Choroid plexus epithelial cell (primary cell): ENCODE measurements around the gene PCDHB8.
"Not testable (repeated sequence)": the region's sequence is repeated elsewhere in the genome, so short reads cannot be mapped to it uniquely, and the experiment has no call there.

Experiments
- DNase-seq: peaks from one replicate; pipeline ENCODE4 v3.0.0-alpha.2; 2010; ENCODE audit warnings: low read depth
- H3K4me3 ChIP-seq: 2 replicates; pipeline ENCODE4 v1.5.1; 2011; ENCODE audit warnings: low read depth, mild to moderate bottlenecking, control low read depth, low read length, moderate library complexity
- TF ChIP-seq, protein P1 (sequence below): conservative IDR thresholded peaks from 2 replicates; pipeline ENCODE4 v1.5.1; 2011; ENCODE audit warnings: low read depth, mild to moderate bottlenecking, control low read depth, inconsistent platforms, low read length, moderate library complexity

The PCDHB8 gene

DNA sequence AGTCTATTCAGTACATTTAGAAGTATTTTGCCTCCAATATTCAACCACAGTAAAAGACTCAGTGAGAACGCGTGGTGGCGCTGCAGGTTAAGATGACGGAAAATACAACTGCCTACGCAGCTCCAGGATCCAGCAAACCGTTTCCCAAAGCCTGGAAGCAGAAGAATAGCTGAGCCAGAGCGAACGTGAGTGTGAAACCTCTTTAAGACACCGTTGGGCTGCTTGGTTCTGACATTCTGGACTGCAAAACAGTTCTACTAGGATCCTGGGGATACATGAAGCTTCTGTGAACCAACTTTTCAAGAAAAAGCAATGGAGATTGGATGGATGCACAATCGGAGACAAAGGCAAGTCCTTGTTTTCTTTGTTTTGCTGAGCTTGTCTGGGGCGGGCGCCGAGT lies 4.7 kb downstream of the PCDHB8 start, which contains the start of gene PCDHB16:
TSS of gene PCDHB16 (plus strand) at position 140 of the 400 bp plus-strand sequence. CDS start at position 313, 173 bp downstream.
- H3K4me3 ChIP-seq: no peak within 1 kb of the TSS
- peak; percentile 4 for DNase-seq
- TF ChIP-seq, protein P1, sequence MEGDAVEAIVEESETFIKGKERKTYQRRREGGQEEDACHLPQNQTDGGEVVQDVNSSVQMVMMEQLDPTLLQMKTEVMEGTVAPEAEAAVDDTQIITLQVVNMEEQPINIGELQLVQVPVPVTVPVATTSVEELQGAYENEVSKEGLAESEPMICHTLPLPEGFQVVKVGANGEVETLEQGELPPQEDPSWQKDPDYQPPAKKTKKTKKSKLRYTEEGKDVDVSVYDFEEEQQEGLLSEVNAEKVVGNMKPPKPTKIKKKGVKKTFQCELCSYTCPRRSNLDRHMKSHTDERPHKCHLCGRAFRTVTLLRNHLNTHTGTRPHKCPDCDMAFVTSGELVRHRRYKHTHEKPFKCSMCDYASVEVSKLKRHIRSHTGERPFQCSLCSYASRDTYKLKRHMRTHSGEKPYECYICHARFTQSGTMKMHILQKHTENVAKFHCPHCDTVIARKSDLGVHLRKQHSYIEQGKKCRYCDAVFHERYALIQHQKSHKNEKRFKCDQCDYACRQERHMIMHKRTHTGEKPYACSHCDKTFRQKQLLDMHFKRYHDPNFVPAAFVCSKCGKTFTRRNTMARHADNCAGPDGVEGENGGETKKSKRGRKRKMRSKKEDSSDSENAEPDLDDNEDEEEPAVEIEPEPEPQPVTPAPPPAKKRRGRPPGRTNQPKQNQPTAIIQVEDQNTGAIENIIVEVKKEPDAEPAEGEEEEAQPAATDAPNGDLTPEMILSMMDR: peak; percentile 20

DNA sequence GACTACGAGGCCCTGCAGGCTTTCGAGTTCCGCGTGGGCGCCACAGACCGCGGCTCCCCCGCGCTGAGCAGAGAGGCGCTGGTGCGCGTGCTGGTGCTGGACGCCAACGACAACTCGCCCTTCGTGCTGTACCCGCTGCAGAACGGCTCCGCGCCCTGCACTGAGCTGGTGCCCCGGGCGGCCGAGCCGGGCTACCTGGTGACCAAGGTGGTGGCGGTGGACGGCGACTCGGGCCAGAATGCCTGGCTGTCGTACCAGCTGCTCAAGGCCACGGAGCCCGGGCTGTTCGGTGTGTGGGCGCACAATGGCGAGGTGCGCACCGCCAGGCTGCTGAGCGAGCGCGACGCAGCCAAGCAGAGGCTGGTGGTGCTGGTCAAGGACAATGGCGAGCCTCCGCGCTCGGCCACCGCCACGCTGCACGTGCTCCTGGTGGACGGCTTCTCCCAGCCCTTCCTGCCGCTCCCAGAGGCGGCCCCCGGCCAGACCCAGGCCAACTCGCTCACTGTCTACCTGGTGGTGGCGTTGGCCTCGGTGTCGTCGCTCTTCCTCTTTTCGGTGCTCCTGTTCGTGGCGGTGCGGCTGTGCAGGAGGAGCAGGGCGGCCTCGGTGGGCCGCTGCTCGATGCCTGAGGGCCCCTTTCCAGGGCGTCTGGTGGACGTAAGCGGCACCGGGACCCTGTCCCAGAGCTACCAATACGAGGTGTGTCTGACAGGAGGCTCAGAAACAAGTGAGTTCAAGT lies 6.7 kb downstream of the PCDHB8 start:
- H3K4me3 ChIP-seq, DNase-seq: not testable (repeated sequence)

DNA sequence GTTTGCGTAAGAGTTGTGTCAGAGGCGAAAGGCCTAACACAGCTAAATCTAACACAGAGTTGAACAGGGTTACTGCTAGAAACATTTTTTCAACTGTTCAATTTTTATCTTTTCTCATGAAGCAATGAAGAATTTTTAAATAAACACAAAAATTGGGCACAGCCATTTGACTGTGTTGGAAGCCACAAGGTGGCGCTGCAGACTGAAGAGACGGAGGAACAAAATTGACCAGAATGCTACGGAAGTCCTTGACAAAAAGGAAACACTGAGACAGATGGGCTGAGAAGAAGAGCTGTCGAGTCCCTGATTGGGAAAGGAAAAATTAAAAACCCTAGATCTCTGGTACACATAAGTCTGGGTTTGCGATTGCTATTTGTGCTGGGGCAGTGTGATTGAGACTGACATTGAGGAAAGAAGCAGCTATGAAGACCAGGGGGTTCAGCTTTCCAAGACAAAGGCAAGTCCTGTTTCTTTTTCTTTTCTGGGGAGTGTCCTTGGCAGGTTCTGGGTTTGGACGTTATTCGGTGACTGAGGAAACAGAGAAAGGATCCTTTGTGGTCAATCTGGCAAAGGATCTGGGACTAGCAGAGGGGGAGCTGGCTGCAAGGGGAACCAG lies 9.4 kb downstream of the PCDHB8 start, which contains the start of gene PCDHB9:
TSS of gene PCDHB9 (plus strand) at position 265 of the 616 bp plus-strand sequence. CDS start at position 423, 158 bp downstream.
- DNase-seq: peak; percentile 11
- TF ChIP-seq, protein P1: peak; percentile 30
- H3K4me3 ChIP-seq: no peak within 1 kb of the TSS

DNA sequence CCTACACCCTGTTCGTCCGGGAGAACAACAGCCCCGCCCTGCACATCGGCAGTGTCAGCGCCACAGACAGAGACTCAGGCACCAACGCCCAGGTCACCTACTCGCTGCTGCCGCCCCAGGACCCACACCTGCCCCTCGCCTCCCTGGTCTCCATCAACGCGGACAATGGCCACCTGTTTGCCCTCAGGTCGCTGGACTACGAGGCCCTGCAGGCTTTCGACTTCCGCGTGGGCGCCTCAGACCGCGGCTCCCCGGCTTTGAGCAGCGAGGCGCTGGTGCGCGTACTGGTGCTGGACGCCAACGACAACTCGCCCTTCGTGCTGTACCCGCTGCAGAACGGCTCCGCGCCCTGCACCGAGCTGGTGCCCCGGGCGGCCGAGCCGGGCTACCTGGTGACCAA lies 11.1 kb downstream of the PCDHB8 start:
- H3K4me3 ChIP-seq, DNase-seq: not testable (repeated sequence)

DNA sequence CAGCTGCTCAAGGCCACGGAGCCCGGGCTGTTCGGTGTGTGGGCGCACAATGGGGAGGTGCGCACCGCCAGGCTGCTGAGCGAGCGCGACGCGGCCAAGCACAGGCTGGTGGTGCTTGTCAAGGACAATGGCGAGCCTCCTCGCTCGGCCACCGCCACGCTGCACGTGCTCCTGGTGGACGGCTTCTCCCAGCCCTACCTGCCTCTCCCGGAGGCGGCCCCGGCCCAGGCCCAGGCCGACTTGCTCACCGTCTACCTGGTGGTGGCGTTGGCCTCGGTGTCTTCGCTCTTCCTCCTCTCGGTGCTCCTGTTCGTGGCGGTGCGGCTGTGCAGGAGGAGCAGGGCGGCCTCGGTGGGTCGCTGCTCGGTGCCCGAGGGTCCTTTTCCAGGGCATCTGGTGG lies 11.5 kb downstream of the PCDHB8 start:
- H3K4me3 ChIP-seq, DNase-seq: not testable (repeated sequence)

DNA sequence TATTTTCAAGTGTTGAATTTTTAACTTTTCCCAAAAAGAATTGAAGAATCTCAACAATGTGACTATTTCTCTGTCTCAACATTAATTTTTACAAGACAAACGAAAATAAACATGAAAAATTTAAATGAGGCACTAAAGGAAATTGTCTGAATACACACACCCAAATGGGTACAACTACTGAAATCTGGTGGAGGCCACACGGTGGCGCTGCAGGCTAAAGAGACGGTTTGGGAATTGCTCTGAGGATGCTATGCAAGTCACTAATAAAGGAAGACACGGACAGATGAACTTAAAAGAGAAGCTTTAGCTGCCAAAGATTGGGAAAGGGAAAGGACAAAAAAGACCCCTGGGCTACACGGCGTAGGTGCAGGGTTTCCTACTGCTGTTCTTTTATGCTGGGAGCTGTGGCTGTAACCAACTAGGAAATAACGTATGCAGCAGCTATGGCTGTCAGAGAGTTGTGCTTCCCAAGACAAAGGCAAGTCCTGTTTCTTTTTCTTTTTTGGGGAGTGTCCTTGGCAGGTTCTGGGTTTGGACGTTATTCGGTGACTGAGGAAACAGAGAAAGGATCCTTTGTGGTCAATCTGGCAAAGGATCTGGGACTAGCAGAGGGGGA lies 14.6 kb downstream of the PCDHB8 start, which contains the start of gene PCDHB10:
TSS of gene PCDHB10 (plus strand) at position 244 of the 616 bp plus-strand sequence. CDS start at position 444, 200 bp downstream.
- peak; percentile 19 for DNase-seq
- no peak within 1 kb of the TSS for H3K4me3 ChIP-seq
- TF ChIP-seq, protein P1: peak; percentile 40

DNA sequence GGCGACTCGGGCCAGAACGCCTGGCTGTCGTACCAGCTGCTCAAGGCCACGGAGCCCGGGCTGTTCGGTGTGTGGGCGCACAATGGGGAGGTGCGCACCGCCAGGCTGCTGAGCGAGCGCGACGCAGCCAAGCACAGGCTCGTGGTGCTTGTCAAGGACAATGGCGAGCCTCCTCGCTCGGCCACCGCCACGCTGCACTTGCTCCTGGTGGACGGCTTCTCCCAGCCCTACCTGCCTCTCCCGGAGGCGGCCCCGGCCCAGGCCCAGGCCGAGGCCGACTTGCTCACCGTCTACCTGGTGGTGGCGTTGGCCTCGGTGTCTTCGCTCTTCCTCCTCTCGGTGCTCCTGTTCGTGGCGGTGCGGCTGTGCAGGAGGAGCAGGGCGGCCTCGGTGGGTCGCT lies 16.7 kb downstream of the PCDHB8 start:
- H3K4me3 ChIP-seq, DNase-seq: not testable (repeated sequence)

DNA sequence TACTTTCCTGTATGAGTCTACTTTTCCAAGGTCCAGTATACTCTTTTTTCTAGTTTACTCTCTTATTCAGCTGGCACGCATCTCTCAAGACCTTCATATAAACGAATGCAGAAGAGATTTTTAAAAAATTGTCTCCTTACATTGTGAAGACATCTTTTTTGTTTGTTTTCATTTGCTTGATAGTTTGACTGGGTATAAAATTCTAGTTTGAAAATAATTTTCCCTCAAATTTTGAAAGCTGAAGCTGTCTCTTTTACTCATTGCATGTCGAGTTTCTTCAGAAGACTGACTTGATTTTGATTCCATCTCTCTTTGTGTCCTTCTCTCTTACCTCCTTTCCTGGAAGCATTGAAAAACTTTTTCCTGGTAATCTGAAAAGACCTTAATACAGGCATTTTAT lies 18.8 kb downstream of the PCDHB8 start:
- TF ChIP-seq, protein P1: no peak

More for the DNA sequence above, 18.8 kb downstream of the PCDHB8 start:
- no peak overlapping the region for H3K4me3 ChIP-seq
- no peak for DNase-seq
